ENCODE results near the gene ZMYND8.

DNA sequence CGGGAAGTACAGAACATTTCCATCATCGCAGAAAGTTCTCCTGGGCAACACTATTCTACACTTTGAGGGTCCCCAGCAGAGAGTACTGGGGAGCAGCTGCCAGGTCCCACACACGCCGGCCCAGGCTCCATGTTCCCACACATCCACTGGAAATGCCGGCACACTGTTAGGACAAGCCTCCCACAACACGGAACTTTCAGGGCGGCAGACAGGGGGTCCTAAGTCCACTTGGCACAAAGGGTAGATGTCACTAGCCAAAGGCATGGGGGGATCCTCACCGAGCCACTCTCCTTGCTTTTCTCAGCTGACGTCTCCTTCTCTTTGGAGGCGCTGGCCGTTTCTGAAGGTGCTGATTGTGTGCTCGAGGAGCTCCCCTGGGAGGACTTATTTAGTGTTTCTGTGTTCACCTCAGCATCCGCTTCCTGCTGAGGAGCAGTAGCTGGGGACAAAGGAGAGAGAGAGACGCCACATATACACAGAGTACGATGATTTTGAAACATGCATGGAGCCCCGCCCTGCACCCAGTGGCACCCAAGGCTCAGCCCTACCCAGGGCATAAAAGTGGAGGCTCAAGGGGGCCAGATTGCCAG is 135.4 kb downstream of the ZMYND8 start:
- TF ChIP-seq, protein P1, sequence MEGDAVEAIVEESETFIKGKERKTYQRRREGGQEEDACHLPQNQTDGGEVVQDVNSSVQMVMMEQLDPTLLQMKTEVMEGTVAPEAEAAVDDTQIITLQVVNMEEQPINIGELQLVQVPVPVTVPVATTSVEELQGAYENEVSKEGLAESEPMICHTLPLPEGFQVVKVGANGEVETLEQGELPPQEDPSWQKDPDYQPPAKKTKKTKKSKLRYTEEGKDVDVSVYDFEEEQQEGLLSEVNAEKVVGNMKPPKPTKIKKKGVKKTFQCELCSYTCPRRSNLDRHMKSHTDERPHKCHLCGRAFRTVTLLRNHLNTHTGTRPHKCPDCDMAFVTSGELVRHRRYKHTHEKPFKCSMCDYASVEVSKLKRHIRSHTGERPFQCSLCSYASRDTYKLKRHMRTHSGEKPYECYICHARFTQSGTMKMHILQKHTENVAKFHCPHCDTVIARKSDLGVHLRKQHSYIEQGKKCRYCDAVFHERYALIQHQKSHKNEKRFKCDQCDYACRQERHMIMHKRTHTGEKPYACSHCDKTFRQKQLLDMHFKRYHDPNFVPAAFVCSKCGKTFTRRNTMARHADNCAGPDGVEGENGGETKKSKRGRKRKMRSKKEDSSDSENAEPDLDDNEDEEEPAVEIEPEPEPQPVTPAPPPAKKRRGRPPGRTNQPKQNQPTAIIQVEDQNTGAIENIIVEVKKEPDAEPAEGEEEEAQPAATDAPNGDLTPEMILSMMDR (conservative IDR thresholded peaks at IDR 0.05; ENCODE audit: low read depth, low read length), result no peak
- TF ChIP-seq EZH2 (IDR thresholded peaks at IDR 0.05; ENCODE audit: low read length, unreplicated experiment), result no peak
